Esophagus muscularis mucosa (tissue), 4 donors: ENCODE measurements around the gene DNAJC5.

ENCODE experiments used
- EP300 ChIP-seq: sonication (generic); formaldehyde crosslinking; IDR thresholded peaks from one replicate; pipeline ENCODE4 v1.6.1; 2017; ENCODE audit warnings: antibody characterized with exemption
- POLR2A ChIP-seq: fragments of 450-650 bp; IDR thresholded peaks from one replicate; pipeline ENCODE4 v1.6.1; 2017; ENCODE audit warnings: antibody characterized with exemption, moderate library complexity, mild to moderate bottlenecking, low read depth
- POLR2AphosphoS5 ChIP-seq, 2 donors: sonication (generic); formaldehyde crosslinking; IDR thresholded peaks; one replicate each; pipeline ENCODE4 v1.6.1; 2017; ENCODE audit warnings: antibody characterized with exemption in 2 of 2
- TF ChIP-seq, protein P1 (sequence below), 3 experiments: fragments of 200-600 bp in 2 of 3; fragments of 450-650 bp in 1 of 3; sonication (generic) in 2 of 3; IDR thresholded peaks; one replicate each; pipeline ENCODE4 v1.5.1; 2017 to 2019; ENCODE audit warnings: antibody characterized with exemption in 3 of 3, mild to moderate bottlenecking in 2 of 3, moderate library complexity in 1 of 3

DNA sequence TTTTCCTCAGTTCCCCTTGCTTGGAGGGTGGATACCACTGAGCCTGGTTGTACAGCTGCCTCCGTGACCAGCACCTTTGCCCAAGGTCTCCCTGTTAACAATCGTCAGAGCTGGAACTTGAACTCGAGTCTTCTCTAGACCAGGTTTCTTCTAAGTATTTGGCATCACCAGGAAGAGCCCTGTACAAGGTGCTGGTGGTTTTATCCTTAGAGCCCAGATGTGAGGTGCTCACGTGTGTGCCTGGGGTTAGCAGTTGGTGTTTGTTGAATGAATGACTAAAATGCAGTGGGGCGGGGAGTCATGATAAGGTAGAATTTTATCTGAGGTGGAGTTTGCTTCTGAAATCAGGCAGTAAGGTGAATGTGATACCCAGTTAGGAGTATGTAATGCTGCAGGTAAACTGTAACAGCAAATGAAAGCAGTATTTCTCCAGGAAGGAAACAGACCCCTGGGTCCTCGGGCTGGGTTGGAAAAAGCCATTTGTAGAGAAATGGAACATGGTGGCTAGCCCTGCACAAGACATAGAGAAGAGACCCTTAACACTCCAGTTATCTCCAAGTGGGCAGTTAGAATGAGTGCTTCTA lies 3.1 kb downstream of the DNAJC5 start:
- TF ChIP-seq, protein P1, sequence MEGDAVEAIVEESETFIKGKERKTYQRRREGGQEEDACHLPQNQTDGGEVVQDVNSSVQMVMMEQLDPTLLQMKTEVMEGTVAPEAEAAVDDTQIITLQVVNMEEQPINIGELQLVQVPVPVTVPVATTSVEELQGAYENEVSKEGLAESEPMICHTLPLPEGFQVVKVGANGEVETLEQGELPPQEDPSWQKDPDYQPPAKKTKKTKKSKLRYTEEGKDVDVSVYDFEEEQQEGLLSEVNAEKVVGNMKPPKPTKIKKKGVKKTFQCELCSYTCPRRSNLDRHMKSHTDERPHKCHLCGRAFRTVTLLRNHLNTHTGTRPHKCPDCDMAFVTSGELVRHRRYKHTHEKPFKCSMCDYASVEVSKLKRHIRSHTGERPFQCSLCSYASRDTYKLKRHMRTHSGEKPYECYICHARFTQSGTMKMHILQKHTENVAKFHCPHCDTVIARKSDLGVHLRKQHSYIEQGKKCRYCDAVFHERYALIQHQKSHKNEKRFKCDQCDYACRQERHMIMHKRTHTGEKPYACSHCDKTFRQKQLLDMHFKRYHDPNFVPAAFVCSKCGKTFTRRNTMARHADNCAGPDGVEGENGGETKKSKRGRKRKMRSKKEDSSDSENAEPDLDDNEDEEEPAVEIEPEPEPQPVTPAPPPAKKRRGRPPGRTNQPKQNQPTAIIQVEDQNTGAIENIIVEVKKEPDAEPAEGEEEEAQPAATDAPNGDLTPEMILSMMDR (IDR thresholded peaks at IDR 0.05) = no peak
- TF ChIP-seq POLR2A (no peak), POLR2AphosphoS5 (IDR thresholded peaks at IDR 0.05) (no peak), EP300 (no peak)
